Gastroesophageal sphincter (tissue), 3 donors: Measurements from ENCODE around the gene MAP2K1.

Source experiments
- CTCF ChIP-seq, 4 experiments: fragments of 200-600 bp in 2 of 4; fragments of 450-650 bp in 2 of 4; sonication (generic) in 1 of 4; IDR thresholded peaks; one replicate each; pipeline ENCODE4 v1.5.1; 2017 to 2019; ENCODE audit warnings: antibody characterized with exemption in 4 of 4, mild to moderate bottlenecking in 2 of 4, moderate library complexity in 2 of 4
- EP300 ChIP-seq: sonication (generic); formaldehyde crosslinking; IDR thresholded peaks from one replicate; pipeline ENCODE4 v1.6.1; 2017; ENCODE audit warnings: antibody characterized with exemption, mild to moderate bottlenecking
- POLR2A ChIP-seq, 2 donors: fragments of 450-650 bp; IDR thresholded peaks; one replicate each; pipeline ENCODE4 v1.6.1; 2017; ENCODE audit warnings: antibody characterized with exemption in 2 of 2, mild to moderate bottlenecking in 2 of 2, moderate library complexity in 1 of 2
- POLR2AphosphoS5 ChIP-seq: sonication (generic); formaldehyde crosslinking; IDR thresholded peaks from one replicate; pipeline ENCODE4 v1.6.1; 2017; ENCODE audit warnings: antibody characterized with exemption

GRCh38 chr15:66402761-66403284, 16.1 kb downstream of the MAP2K1 start:
- TF ChIP-seq EP300 (no peak), CTCF (IDR thresholded peaks at IDR 0.05) (no peak), POLR2A (IDR thresholded peaks at IDR 0.05) (no peak), POLR2AphosphoS5 (no peak)
